T follicular helper cell (primary cell): ENCODE measurements around the gene MATN3.
A peak's percentile ranks its signal among the peaks of the same experiment; 100 is the strongest.

Source experiments
- DNase-seq: peaks from one replicate; pipeline ENCODE4 v3.0.0-alpha.2; 2020; ENCODE audit warnings: low read depth

MATN3 gene

GRCh38 chr2:20001361-20001863 is 11.1 kb downstream of the MATN3 start:
- no peak for DNase-seq

- no peak for DNase-seq
These were observed 18.7 kb downstream of the MATN3 start for GRCh38 chr2:19993731-19994130.

GRCh38 chr2:19991895-19992294 is 20.6 kb downstream of the MATN3 start:
- DNase-seq, result no peak

GRCh38 chr2:19990416-19990728 is 22.1 kb downstream of the MATN3 start:
- no peak for DNase-seq

- DNase-seq, result peak; percentile 78
These were observed 22.6 kb downstream of the MATN3 start, which contains the start of gene WDR35 for GRCh38 chr2:19989667-19990415. WDR35 (minus strand) TSS chr2:19990105; CDS start chr2:19990015, 90 bp downstream.

GRCh38 chr2:19989342-19989666 is 23.2 kb downstream of the MATN3 start:
- DNase-seq, result no peak

GRCh38 chr2:19988600-19988999 is 23.9 kb downstream of the MATN3 start:
- DNase-seq, result no peak

GRCh38 chr2:19987936-19988335 is 24.5 kb downstream of the MATN3 start:
- DNase-seq, result no peak

GRCh38 chr2:19982268-19982667 is 30.2 kb downstream of the MATN3 start:
- DNase-seq, result no peak

- DNase-seq, result no peak
These were observed 32.5 kb downstream of the MATN3 start for GRCh38 chr2:19979932-19980331.

GRCh38 chr2:19973466-19973865 is 39.0 kb downstream of the MATN3 start:
- DNase-seq, result no peak

- DNase-seq, result no peak
These were observed 40.8 kb downstream of the MATN3 start for GRCh38 chr2:19971691-19972090.

- no peak for DNase-seq
These were observed 49.1 kb downstream of the MATN3 start for GRCh38 chr2:19963386-19963785.

GRCh38 chr2:19955544-19956422 is 56.7 kb downstream of the MATN3 start:
- DNase-seq, result peak; percentile 26

- no peak for DNase-seq
These were observed 63.4 kb downstream of the MATN3 start for GRCh38 chr2:19949071-19949470.

GRCh38 chr2:19947184-19947940 is 65.1 kb downstream of the MATN3 start:
- DNase-seq, result no peak

- DNase-seq, result no peak
These were observed 68.1 kb downstream of the MATN3 start for GRCh38 chr2:19944205-19944845.

- DNase-seq, result no peak
These were observed 69.3 kb downstream of the MATN3 start for GRCh38 chr2:19943189-19943588.

- no peak for DNase-seq
These were observed 70.3 kb downstream of the MATN3 start for GRCh38 chr2:19942199-19942598.
